NCI-H146 treated with DMSO at 0.1 percent for 48 hours (cell line): ENCODE data around the gene PCDH15.
"Not testable (repeated sequence)": the region's sequence is repeated elsewhere in the genome, so short reads cannot be mapped to it uniquely, and the experiment has no call there.

Source experiments
- DNase-seq: peaks from one replicate; lab custom pipeline; 2025; ENCODE audit not compliant: unreplicated experiment; lab: John Stamatoyannopoulos, UW

PCDH15 gene

GRCh38 chr10:54402576-54402975 lies 398.5 kb downstream of the PCDH15 start:
- no peak for DNase-seq

GRCh38 chr10:54396031-54396430 lies 405.0 kb downstream of the PCDH15 start:
- no peak for DNase-seq

GRCh38 chr10:54394598-54394997 lies 406.4 kb downstream of the PCDH15 start:
- DNase-seq: not testable (repeated sequence)

GRCh38 chr10:54372179-54372578 lies 428.9 kb downstream of the PCDH15 start:
- no peak for DNase-seq

GRCh38 chr10:54368984-54369383 lies 432.0 kb downstream of the PCDH15 start:
- DNase-seq: no peak

- no peak for DNase-seq
Observed at GRCh38 chr10:54363390-54363789, 437.6 kb downstream of the PCDH15 start.

- no peak for DNase-seq
Observed at GRCh38 chr10:54342058-54342457, 459.0 kb downstream of the PCDH15 start.

GRCh38 chr10:54335296-54335695 lies 465.7 kb downstream of the PCDH15 start:
- DNase-seq: no peak

- no peak for DNase-seq
Observed at GRCh38 chr10:54319341-54319740, 481.7 kb downstream of the PCDH15 start.

GRCh38 chr10:54318470-54318869 lies 482.6 kb downstream of the PCDH15 start:
- DNase-seq: no peak

- no peak for DNase-seq
Observed at GRCh38 chr10:54314430-54314829, 486.6 kb downstream of the PCDH15 start.

- DNase-seq: no peak
Observed at GRCh38 chr10:54284526-54285193, 516.4 kb downstream of the PCDH15 start.

- no peak for DNase-seq
Observed at GRCh38 chr10:54282012-54282411, 519.0 kb downstream of the PCDH15 start.

GRCh38 chr10:54266395-54266794 lies 534.6 kb downstream of the PCDH15 start:
- no peak for DNase-seq

GRCh38 chr10:54262726-54263125 lies 538.3 kb downstream of the PCDH15 start:
- no peak for DNase-seq

- no peak for DNase-seq
Observed at GRCh38 chr10:54259104-54259503, 541.9 kb downstream of the PCDH15 start.

GRCh38 chr10:54234832-54235231 lies 566.2 kb downstream of the PCDH15 start:
- no peak for DNase-seq

GRCh38 chr10:54203401-54203800 lies 597.6 kb downstream of the PCDH15 start:
- no peak for DNase-seq

- DNase-seq: no peak
Observed at GRCh38 chr10:54198051-54198450, 603.0 kb downstream of the PCDH15 start.

GRCh38 chr10:54194806-54195205 lies 606.2 kb downstream of the PCDH15 start:
- DNase-seq: no peak

- DNase-seq: no peak
Observed at GRCh38 chr10:54159924-54160323, 641.1 kb downstream of the PCDH15 start.

GRCh38 chr10:54148508-54148907 lies 652.5 kb downstream of the PCDH15 start:
- DNase-seq: no peak

GRCh38 chr10:54139819-54140428 lies 661.1 kb downstream of the PCDH15 start:
- no peak for DNase-seq
